ENCODE data around the gene NDC1.
A peak's percentile ranks its signal among the peaks of the same experiment; 100 is the strongest.
"Not testable (repeated sequence)": the region's sequence is repeated elsewhere in the genome, so short reads cannot be mapped to it uniquely, and the experiment has no call there.

Gene NDC1

GRCh38 chr1:53837924-53838653, at the start of gene NDC1:
Gene NDC1, minus strand, starts transcription at chr1:53838296. Its CDS starts 35 bp downstream, at chr1:53838261.
- peak; percentile 69 for DNase-seq (ENCODE audit: low read depth)

- not testable (repeated sequence) for DNase-seq (ENCODE audit: low read depth)
These were observed 45.5 kb upstream of the NDC1 start for GRCh38 chr1:53883600-53883999.

- DNase-seq (ENCODE audit: low read depth), result not testable (repeated sequence)
These were observed 43.8 kb upstream of the NDC1 start for GRCh38 chr1:53881853-53882252.

- no peak for DNase-seq (ENCODE audit: low read depth)
These were observed 40.5 kb upstream of the NDC1 start for GRCh38 chr1:53878492-53879105.

- DNase-seq (ENCODE audit: low read depth), result not testable (repeated sequence)
These were observed 37.1 kb upstream of the NDC1 start for GRCh38 chr1:53875150-53875549.

GRCh38 chr1:53871773-53872484, 33.8 kb upstream of the NDC1 start:
- no peak for DNase-seq (ENCODE audit: low read depth)

GRCh38 chr1:53871221-53871620, 33.1 kb upstream of the NDC1 start:
- no peak for DNase-seq (ENCODE audit: low read depth)

- DNase-seq (ENCODE audit: low read depth), result no peak
These were observed 31.5 kb upstream of the NDC1 start for GRCh38 chr1:53869454-53870117.

GRCh38 chr1:53868565-53868964, 30.5 kb upstream of the NDC1 start:
- DNase-seq (ENCODE audit: low read depth), result no peak

- DNase-seq (ENCODE audit: low read depth), result no peak
These were observed 24.4 kb upstream of the NDC1 start for GRCh38 chr1:53862507-53862906.

- no peak for DNase-seq (ENCODE audit: low read depth)
These were observed 22.9 kb upstream of the NDC1 start for GRCh38 chr1:53860967-53861411.

GRCh38 chr1:53851571-53852285, 13.6 kb upstream of the NDC1 start:
- no peak for DNase-seq (ENCODE audit: low read depth)

- DNase-seq (ENCODE audit: low read depth), result no peak
These were observed 12.1 kb upstream of the NDC1 start for GRCh38 chr1:53850082-53850673.

GRCh38 chr1:53847980-53848379, 9.9 kb upstream of the NDC1 start:
- no peak for DNase-seq (ENCODE audit: low read depth)

- DNase-seq (ENCODE audit: low read depth), result no peak
These were observed 4.3 kb upstream of the NDC1 start for GRCh38 chr1:53842347-53842746.

GRCh38 chr1:53838654-53838974, 518 bp upstream of the NDC1 start:
- DNase-seq (ENCODE audit: low read depth), result no peak

GRCh38 chr1:53837646-53837923, 511 bp downstream of the NDC1 start:
- no peak for DNase-seq (ENCODE audit: low read depth)

GRCh38 chr1:53835491-53835890, 2.6 kb downstream of the NDC1 start:
- DNase-seq (ENCODE audit: low read depth), result no peak

- DNase-seq (ENCODE audit: low read depth), result no peak
These were observed 3.3 kb downstream of the NDC1 start for GRCh38 chr1:53834776-53835175.

- DNase-seq (ENCODE audit: low read depth), result no peak
These were observed 4.7 kb downstream of the NDC1 start for GRCh38 chr1:53833393-53833792.

- no peak for DNase-seq (ENCODE audit: low read depth)
These were observed 11.7 kb downstream of the NDC1 start for GRCh38 chr1:53826367-53826766.

- DNase-seq (ENCODE audit: low read depth), result no peak
These were observed 12.8 kb downstream of the NDC1 start for GRCh38 chr1:53825306-53825705.

All from stimulated activated CD8-positive, alpha-beta memory T cell treated with anti-CD3 and anti-CD28 coated beads, Interleukin-15, amount 100 ng/mL, for 1 hour (primary cell).